MCF 10A (cell line): ENCODE measurements around the gene SLC39A8. TPM values are rescaled to one million over a fixed set of nuclear protein-coding genes. Genes with fewer than 3 reads are reported as not detected.
A peak's percentile ranks its signal among the peaks of the same experiment; 100 is the strongest.
"Not testable (repeated sequence)": the region's sequence is repeated elsewhere in the genome, so short reads cannot be mapped to it uniquely, and the experiment has no call there.

Source experiments
- BruUV-seq: library from RNA; stranded (reverse); fragments of 400-500 nt; replicated peaks from 2 replicates; lab custom pipeline; 2021; lab: Mats Ljungman, UMichigan
- CTCF ChIA-PET: fragments of 300-600 bp; sonication (Branson Sonifier 250); formaldehyde crosslinking; extraction: SDS; loops from one replicate; lab custom pipeline; 2021; ENCODE audit warnings: antibody characterized with exemption, inconsistent platforms; lab: Yijun Ruan, JAX
- POLR2A ChIA-PET: fragments of 300-600, 350-650 bp; sonication (Branson Sonifier 250); formaldehyde crosslinking; extraction: SDS; loops from one replicate; lab custom pipeline; 2020; ENCODE audit warnings: antibody characterized with exemption, inconsistent platforms; lab: Yijun Ruan, JAX
- DNase-seq: peaks from one replicate; pipeline ENCODE4 v3.0.0-alpha.2; 2018; ENCODE audit not compliant: unreplicated experiment
- H3K27ac Mint-ChIP-seq: one replicate; pipeline ENCODE4 v1.8.0; 2022; ENCODE audit warnings: mild to moderate bottlenecking, low read depth, mixed read lengths; ENCODE audit not compliant: unreplicated experiment
- H3K27me3 Mint-ChIP-seq: one replicate; pipeline ENCODE4 v1.8.0; 2022; ENCODE audit warnings: mixed read lengths; ENCODE audit not compliant: insufficient read depth, unreplicated experiment
- H3K36me3 Mint-ChIP-seq: one replicate; pipeline ENCODE4 v1.8.0; 2022; ENCODE audit warnings: mild to moderate bottlenecking, moderate library complexity, mixed read lengths; ENCODE audit not compliant: insufficient read depth, unreplicated experiment
- H3K4me1 Mint-ChIP-seq: one replicate; pipeline ENCODE4 v1.8.0; 2022; ENCODE audit warnings: mixed read lengths; ENCODE audit not compliant: insufficient read depth, unreplicated experiment
- H3K4me3 Mint-ChIP-seq: one replicate; pipeline ENCODE4 v1.8.0; 2022; ENCODE audit warnings: mild to moderate bottlenecking, moderate library complexity, mixed read lengths; ENCODE audit not compliant: unreplicated experiment
- H3K9me3 Mint-ChIP-seq: one replicate; pipeline ENCODE4 v1.8.0; 2022; ENCODE audit warnings: mixed read lengths; ENCODE audit not compliant: unreplicated experiment
- intact Hi-C: fragments of 100-400 bp; cut with micrococcal nuclease; formaldehyde crosslinking; loops from 2 replicates; pipeline ENCODE4 v1.14.1; 2022
- total RNA-seq: library from RNA; stranded (reverse); gene quantifications from 2 replicates; pipeline ENCODE4 v1.2.3, GENCODE V29; 2022
- TF ChIP-seq, protein P1 (sequence below): fragments of 200-600 bp; IDR thresholded peaks from one replicate; pipeline ENCODE4 v1.8.0; 2022; ENCODE audit warnings: antibody characterized with exemption, mild to moderate bottlenecking; ENCODE audit not compliant: unreplicated experiment

SLC39A8 gene
- total RNA-seq, 1 experiment from 2014 or later: 43.3 TPM

- ChIA-PET CTCF (interaction anchor here (1.0 kb wide), 1 partner anchor 12 kb away, joined by 3 read pairs; no protein-coding TSS in a partner anchor), POLR2A (interaction anchor here (0.7 kb wide), 1 partner anchor 1271 kb away, joined by 3 read pairs; no protein-coding TSS in a partner anchor)
- no peaks in the 10 kb centered on the region for H3K36me3 Mint-ChIP-seq
- no peaks in the 10 kb centered on the region for H3K4me1 Mint-ChIP-seq
- H3K9me3 Mint-ChIP-seq: no peaks in the 10 kb centered on the region
- H3K27me3 Mint-ChIP-seq: no peaks in the 10 kb centered on the region
- intact Hi-C loops: no loop called here
- TF ChIP-seq, protein P1, sequence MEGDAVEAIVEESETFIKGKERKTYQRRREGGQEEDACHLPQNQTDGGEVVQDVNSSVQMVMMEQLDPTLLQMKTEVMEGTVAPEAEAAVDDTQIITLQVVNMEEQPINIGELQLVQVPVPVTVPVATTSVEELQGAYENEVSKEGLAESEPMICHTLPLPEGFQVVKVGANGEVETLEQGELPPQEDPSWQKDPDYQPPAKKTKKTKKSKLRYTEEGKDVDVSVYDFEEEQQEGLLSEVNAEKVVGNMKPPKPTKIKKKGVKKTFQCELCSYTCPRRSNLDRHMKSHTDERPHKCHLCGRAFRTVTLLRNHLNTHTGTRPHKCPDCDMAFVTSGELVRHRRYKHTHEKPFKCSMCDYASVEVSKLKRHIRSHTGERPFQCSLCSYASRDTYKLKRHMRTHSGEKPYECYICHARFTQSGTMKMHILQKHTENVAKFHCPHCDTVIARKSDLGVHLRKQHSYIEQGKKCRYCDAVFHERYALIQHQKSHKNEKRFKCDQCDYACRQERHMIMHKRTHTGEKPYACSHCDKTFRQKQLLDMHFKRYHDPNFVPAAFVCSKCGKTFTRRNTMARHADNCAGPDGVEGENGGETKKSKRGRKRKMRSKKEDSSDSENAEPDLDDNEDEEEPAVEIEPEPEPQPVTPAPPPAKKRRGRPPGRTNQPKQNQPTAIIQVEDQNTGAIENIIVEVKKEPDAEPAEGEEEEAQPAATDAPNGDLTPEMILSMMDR: no peak
- no peak overlapping the region for H3K4me3 Mint-ChIP-seq
- no TSS peak for BruUV-seq
- no peak overlapping the region for H3K27ac Mint-ChIP-seq
- DNase-seq: no peak
Measured at GRCh38 chr4:102250341-102250740, 94.9 kb downstream of the SLC39A8 start.

GRCh38 chr4:102247041-102247440 lies 98.2 kb downstream of the SLC39A8 start:
- BruUV-seq: no TSS peak
- CTCF ChIA-PET: interaction anchor here (0.6 to 1.1 kb wide), 3 partner anchors 12 to 1333 kb away, joined by 3 read pairs; no protein-coding TSS in a partner anchor
- H3K27me3 Mint-ChIP-seq: no peaks in the 10 kb centered on the region
- POLR2A ChIA-PET: interaction anchor here (0.6 to 1.1 kb wide), 2 partner anchors 9 to 620 kb away, joined by 4 read pairs; no protein-coding TSS in a partner anchor
- no peaks in the 10 kb centered on the region for H3K36me3 Mint-ChIP-seq
- no peak overlapping the region for H3K27ac Mint-ChIP-seq
- H3K4me3 Mint-ChIP-seq: no peak overlapping the region
- DNase-seq: no peak
- TF ChIP-seq, protein P1: no peak
- H3K9me3 Mint-ChIP-seq: no peaks in the 10 kb centered on the region
- H3K4me1 Mint-ChIP-seq: no peaks in the 10 kb centered on the region
- intact Hi-C loops: no loop called here

- Mint-ChIP-seq H3K9me3 (no peaks in the 10 kb centered on the region), H3K4me1 (no peaks in the 10 kb centered on the region), H3K27me3 (no peaks in the 10 kb centered on the region), H3K27ac (no peak overlapping the region), H3K4me3 (no peak overlapping the region), H3K36me3 (no peaks in the 10 kb centered on the region)
- intact Hi-C loops: no loop called here
- TF ChIP-seq, protein P1: no peak
- ChIA-PET CTCF (interaction anchor here (0.6 to 1.1 kb wide), 4 partner anchors 11 to 1333 kb away, joined by 3 read pairs; no protein-coding TSS in a partner anchor), POLR2A (interaction anchor here (0.6 to 1.1 kb wide), 2 partner anchors 9 to 620 kb away, joined by 4 read pairs; no protein-coding TSS in a partner anchor)
- no TSS peak for BruUV-seq
- no peak for DNase-seq
Measured at GRCh38 chr4:102246416-102246815, 98.9 kb downstream of the SLC39A8 start.

- TF ChIP-seq, protein P1: no peak
- Mint-ChIP-seq H3K4me1 (no peaks in the 10 kb centered on the region), H3K4me3 (no peak overlapping the region), H3K27ac (no peak overlapping the region), H3K27me3 (no peaks in the 10 kb centered on the region), H3K36me3 (no peaks in the 10 kb centered on the region), H3K9me3 (no peaks in the 10 kb centered on the region)
- DNase-seq: no peak
- intact Hi-C loops: no loop called here
- ChIA-PET POLR2A (no interaction called here), CTCF (interaction anchor here (0.6 kb wide), 1 partner anchor 12 kb away, joined by 3 read pairs; no protein-coding TSS in a partner anchor)
- BruUV-seq: no TSS peak
Measured at GRCh38 chr4:102244878-102245535, 100.3 kb downstream of the SLC39A8 start.

GRCh38 chr4:102243296-102243695 lies 102.0 kb downstream of the SLC39A8 start:
- DNase-seq, intact Hi-C loops, CTCF ChIA-PET, H3K27me3 Mint-ChIP-seq, H3K36me3 Mint-ChIP-seq, H3K4me3 Mint-ChIP-seq, H3K4me1 Mint-ChIP-seq, H3K9me3 Mint-ChIP-seq, BruUV-seq: not testable (repeated sequence)
- H3K27ac Mint-ChIP-seq: peak overlapping the region; percentile 1
- POLR2A ChIA-PET: interaction anchor here (0.6 kb wide), 1 partner anchor 1070 kb away, joined by 3 read pairs; no protein-coding TSS in a partner anchor
